ENCODE measurements around the gene ALDH3B1.

ALDH3B1 gene

DNA sequence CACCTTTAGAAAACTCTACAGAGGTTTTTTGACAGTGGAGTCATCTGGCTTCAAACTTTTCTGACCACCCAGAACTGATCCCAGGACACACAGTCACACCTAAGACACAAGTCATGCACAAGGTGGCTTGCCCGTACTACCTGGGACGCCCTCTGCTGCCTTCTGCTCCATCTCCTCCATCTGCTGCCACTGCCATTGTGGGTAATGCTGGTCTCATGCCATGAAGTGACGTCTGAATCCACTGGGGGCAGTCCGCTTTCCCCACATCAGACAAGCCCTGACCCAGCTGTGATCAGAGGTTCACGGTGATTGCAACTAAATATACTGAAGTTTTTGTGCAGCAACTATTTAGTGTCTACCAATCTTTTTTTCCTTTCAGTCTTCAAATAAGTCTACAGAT is 14.9 kb downstream of the ALDH3B1 start:
- no peak for TF ChIP-seq CSDC2 (CRISPR knock-in tag; IDR thresholded peaks at IDR 0.05)
- TF ChIP-seq, protein P1, sequence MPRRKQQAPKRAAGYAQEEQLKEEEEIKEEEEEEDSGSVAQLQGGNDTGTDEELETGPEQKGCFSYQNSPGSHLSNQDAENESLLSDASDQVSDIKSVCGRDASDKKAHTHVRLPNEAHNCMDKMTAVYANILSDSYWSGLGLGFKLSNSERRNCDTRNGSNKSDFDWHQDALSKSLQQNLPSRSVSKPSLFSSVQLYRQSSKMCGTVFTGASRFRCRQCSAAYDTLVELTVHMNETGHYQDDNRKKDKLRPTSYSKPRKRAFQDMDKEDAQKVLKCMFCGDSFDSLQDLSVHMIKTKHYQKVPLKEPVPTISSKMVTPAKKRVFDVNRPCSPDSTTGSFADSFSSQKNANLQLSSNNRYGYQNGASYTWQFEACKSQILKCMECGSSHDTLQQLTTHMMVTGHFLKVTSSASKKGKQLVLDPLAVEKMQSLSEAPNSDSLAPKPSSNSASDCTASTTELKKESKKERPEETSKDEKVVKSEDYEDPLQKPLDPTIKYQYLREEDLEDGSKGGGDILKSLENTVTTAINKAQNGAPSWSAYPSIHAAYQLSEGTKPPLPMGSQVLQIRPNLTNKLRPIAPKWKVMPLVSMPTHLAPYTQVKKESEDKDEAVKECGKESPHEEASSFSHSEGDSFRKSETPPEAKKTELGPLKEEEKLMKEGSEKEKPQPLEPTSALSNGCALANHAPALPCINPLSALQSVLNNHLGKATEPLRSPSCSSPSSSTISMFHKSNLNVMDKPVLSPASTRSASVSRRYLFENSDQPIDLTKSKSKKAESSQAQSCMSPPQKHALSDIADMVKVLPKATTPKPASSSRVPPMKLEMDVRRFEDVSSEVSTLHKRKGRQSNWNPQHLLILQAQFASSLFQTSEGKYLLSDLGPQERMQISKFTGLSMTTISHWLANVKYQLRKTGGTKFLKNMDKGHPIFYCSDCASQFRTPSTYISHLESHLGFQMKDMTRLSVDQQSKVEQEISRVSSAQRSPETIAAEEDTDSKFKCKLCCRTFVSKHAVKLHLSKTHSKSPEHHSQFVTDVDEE (CRISPR knock-in tag; IDR thresholded peaks at IDR 0.05), result no peak
- no peak for TF ChIP-seq TOX (CRISPR knock-in tag; IDR thresholded peaks at IDR 0.05; ENCODE audit: borderline replicate concordance)
- TF ChIP-seq ZFP30 (CRISPR knock-in tag; IDR thresholded peaks at IDR 0.05), result no peak
- TF ChIP-seq, protein P2, sequence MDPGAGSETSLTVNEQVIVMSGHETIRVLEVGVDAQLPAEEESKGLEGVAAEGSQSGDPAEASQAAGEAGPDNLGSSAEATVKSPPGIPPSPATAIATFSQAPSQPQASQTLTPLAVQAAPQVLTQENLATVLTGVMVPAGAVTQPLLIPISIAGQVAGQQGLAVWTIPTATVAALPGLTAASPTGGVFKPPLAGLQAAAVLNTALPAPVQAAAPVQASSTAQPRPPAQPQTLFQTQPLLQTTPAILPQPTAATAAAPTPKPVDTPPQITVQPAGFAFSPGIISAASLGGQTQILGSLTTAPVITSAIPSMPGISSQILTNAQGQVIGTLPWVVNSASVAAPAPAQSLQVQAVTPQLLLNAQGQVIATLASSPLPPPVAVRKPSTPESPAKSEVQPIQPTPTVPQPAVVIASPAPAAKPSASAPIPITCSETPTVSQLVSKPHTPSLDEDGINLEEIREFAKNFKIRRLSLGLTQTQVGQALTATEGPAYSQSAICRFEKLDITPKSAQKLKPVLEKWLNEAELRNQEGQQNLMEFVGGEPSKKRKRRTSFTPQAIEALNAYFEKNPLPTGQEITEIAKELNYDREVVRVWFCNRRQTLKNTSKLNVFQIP (CRISPR knock-in tag; IDR thresholded peaks at IDR 0.05; ENCODE audit: borderline replicate concordance, low read depth), result no peak
- no peak for TF ChIP-seq GLIS3 (CRISPR knock-in tag; IDR thresholded peaks at IDR 0.05)
- no peak for TF ChIP-seq BACH2 (CRISPR knock-in tag; IDR thresholded peaks at IDR 0.05; ENCODE audit: borderline replicate concordance)
- no peak for TF ChIP-seq TCF4 (CRISPR knock-in tag; IDR thresholded peaks at IDR 0.05; ENCODE audit: borderline replicate concordance)
- no peak for TF ChIP-seq ZC3H10 (CRISPR knock-in tag; IDR thresholded peaks at IDR 0.05)
- TF ChIP-seq ZNF70 (CRISPR knock-in tag; IDR thresholded peaks at IDR 0.05), result no peak
- no peak for TF ChIP-seq ZNF8 (CRISPR knock-in tag; IDR thresholded peaks at IDR 0.05)
- no peak for TF ChIP-seq SNAI2 (CRISPR knock-in tag; IDR thresholded peaks at IDR 0.05)
- no peak for TF ChIP-seq OSR1 (CRISPR knock-in tag; IDR thresholded peaks at IDR 0.05)
- TF ChIP-seq ZFP3 (CRISPR knock-in tag; IDR thresholded peaks at IDR 0.05), result no peak
- TF ChIP-seq, protein P3, sequence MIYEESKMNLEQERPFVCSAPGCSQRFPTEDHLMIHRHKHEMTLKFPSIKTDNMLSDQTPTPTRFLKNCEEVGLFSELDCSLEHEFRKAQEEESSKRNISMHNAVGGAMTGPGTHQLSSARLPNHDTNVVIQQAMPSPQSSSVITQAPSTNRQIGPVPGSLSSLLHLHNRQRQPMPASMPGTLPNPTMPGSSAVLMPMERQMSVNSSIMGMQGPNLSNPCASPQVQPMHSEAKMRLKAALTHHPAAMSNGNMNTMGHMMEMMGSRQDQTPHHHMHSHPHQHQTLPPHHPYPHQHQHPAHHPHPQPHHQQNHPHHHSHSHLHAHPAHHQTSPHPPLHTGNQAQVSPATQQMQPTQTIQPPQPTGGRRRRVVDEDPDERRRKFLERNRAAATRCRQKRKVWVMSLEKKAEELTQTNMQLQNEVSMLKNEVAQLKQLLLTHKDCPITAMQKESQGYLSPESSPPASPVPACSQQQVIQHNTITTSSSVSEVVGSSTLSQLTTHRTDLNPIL (CRISPR knock-in tag; IDR thresholded peaks at IDR 0.05; ENCODE audit: low read depth), result no peak
- no peak for TF ChIP-seq ZNF565 (CRISPR knock-in tag; conservative IDR thresholded peaks at IDR 0.05; ENCODE audit: low read depth)
- TF ChIP-seq, protein P4, sequence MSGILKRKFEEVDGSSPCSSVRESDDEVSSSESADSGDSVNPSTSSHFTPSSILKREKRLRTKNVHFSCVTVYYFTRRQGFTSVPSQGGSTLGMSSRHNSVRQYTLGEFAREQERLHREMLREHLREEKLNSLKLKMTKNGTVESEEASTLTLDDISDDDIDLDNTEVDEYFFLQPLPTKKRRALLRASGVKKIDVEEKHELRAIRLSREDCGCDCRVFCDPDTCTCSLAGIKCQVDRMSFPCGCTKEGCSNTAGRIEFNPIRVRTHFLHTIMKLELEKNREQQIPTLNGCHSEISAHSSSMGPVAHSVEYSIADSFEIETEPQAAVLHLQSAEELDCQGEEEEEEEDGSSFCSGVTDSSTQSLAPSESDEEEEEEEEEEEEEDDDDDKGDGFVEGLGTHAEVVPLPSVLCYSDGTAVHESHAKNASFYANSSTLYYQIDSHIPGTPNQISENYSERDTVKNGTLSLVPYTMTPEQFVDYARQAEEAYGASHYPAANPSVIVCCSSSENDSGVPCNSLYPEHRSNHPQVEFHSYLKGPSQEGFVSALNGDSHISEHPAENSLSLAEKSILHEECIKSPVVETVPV (CRISPR knock-in tag; IDR thresholded peaks at IDR 0.05), result no peak
- TF ChIP-seq, protein P5, sequence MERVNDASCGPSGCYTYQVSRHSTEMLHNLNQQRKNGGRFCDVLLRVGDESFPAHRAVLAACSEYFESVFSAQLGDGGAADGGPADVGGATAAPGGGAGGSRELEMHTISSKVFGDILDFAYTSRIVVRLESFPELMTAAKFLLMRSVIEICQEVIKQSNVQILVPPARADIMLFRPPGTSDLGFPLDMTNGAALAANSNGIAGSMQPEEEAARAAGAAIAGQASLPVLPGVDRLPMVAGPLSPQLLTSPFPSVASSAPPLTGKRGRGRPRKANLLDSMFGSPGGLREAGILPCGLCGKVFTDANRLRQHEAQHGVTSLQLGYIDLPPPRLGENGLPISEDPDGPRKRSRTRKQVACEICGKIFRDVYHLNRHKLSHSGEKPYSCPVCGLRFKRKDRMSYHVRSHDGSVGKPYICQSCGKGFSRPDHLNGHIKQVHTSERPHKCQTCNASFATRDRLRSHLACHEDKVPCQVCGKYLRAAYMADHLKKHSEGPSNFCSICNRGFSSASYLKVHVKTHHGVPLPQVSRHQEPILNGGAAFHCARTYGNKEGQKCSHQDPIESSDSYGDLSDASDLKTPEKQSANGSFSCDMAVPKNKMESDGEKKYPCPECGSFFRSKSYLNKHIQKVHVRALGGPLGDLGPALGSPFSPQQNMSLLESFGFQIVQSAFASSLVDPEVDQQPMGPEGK (CRISPR knock-in tag; IDR thresholded peaks at IDR 0.05; ENCODE audit: borderline replicate concordance), result no peak
- TF ChIP-seq ESRRG (CRISPR knock-in tag; IDR thresholded peaks at IDR 0.05), result no peak
- no peak for TF ChIP-seq ARNTL (CRISPR knock-in tag; IDR thresholded peaks at IDR 0.05; ENCODE audit: borderline replicate concordance, low read depth)
- ATAC-seq, result no peak

DNA sequence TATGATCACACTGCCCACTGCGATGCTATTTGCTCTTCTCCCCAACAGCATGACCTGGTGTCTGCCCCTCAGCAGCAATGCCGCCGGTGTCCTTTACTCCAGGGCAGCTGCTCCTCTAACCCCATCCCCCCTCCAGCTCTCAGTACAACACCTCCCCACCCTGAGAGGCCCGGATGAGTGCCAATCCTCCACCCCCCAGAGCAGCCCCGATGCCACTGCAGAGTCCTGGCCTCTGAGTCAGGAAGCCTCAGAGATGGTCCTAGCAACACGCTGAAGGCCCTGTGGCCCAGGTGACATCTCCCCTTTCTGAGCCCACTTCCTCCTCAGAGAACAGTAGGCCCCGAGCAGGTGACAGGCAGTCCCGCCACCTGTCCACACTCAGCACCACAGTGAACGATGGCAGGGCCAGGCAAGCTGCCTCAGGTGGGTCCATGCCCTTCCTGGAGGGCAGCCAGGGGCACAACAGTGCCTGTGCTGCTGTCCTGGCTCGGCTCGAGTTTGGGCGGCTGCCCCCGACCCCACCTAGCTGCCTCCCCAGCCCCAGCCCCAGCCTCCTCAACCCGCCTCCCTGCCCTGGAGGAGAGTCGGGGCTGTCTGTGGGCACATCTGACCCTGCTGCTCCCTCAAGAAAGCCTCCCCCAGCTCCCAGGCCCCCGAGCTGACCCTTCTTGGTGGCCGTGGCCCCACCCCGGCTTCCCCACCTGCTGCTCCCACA is 16.4 kb downstream of the ALDH3B1 start:
- ATAC-seq, result no peak

More for the DNA sequence above, 16.4 kb downstream of the ALDH3B1 start:
- TF ChIP-seq ZNF70 (CRISPR knock-in tag; IDR thresholded peaks at IDR 0.05) (no peak), ZNF565 (CRISPR knock-in tag; conservative IDR thresholded peaks at IDR 0.05; ENCODE audit: low read depth) (no peak), ESRRG (CRISPR knock-in tag; IDR thresholded peaks at IDR 0.05) (no peak), GLIS3 (CRISPR knock-in tag; IDR thresholded peaks at IDR 0.05) (no peak), BACH2 (CRISPR knock-in tag; IDR thresholded peaks at IDR 0.05; ENCODE audit: borderline replicate concordance) (no peak), TCF4 (CRISPR knock-in tag; IDR thresholded peaks at IDR 0.05; ENCODE audit: borderline replicate concordance) (no peak), TOX (CRISPR knock-in tag; IDR thresholded peaks at IDR 0.05; ENCODE audit: borderline replicate concordance) (no peak), SNAI2 (CRISPR knock-in tag; IDR thresholded peaks at IDR 0.05) (no peak)
- TF ChIP-seq, protein P2 (CRISPR knock-in tag; IDR thresholded peaks at IDR 0.05; ENCODE audit: borderline replicate concordance, low read depth), result no peak
